Activated CD8-positive, alpha-beta memory T cell treated with anti-CD3 and anti-CD28 coated beads for 48 hours (primary cell): ENCODE data around the gene CILP2.

Experiments used
- DNase-seq, 3 experiments: peaks; one replicate each; pipeline ENCODE4 v3.0.0-alpha.2; 2020; ENCODE audit warnings: low read depth in 2 of 3, low spot score in 2 of 3

CILP2 gene

GRCh38 chr19:19543640-19544039 lies 5.6 kb downstream of the CILP2 start:
- no peak for DNase-seq

- DNase-seq = no peak
Observed at GRCh38 chr19:19544257-19544953, 6.3 kb downstream of the CILP2 start.

GRCh38 chr19:19544954-19545591 lies 7.0 kb downstream of the CILP2 start:
- no peak for DNase-seq

GRCh38 chr19:19545707-19546106 lies 7.6 kb downstream of the CILP2 start:
- no peak for DNase-seq

- no peak for DNase-seq
Observed at GRCh38 chr19:19546751-19547162, 8.7 kb downstream of the CILP2 start.

DNA sequence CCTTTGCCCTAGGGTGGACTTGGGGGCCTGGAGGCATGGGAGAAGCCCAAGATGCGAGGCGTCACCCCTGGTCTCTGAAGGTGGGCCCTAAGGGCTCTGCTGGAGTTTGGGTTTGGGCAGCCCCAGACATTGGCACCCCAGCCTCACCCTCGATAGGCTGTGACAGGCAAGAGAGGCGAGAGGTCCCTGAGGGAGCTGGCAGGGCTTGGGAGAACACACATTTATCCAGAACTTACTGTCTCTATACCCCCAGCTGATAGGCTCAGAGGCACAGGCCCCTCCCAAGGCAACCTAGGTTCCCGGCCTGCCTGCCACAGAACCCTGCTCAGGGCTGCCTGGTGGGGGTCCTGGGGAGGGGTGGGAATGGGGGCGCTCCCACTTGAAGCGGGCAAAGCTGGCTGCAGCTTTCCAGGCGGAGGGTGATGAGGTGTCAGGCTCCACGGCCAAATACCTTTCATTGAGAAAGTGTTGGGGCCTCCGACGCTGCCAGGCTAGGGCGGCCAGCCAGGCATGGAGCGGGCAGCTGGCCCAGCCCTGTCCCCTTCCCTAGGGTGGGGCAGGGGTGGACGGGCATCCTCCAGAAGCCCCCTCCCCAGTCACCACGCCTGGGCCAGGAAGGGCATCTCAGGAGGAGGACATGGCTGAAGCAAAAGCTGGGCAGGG lies 9.7 kb downstream of the CILP2 start:
- no peak for DNase-seq

DNA sequence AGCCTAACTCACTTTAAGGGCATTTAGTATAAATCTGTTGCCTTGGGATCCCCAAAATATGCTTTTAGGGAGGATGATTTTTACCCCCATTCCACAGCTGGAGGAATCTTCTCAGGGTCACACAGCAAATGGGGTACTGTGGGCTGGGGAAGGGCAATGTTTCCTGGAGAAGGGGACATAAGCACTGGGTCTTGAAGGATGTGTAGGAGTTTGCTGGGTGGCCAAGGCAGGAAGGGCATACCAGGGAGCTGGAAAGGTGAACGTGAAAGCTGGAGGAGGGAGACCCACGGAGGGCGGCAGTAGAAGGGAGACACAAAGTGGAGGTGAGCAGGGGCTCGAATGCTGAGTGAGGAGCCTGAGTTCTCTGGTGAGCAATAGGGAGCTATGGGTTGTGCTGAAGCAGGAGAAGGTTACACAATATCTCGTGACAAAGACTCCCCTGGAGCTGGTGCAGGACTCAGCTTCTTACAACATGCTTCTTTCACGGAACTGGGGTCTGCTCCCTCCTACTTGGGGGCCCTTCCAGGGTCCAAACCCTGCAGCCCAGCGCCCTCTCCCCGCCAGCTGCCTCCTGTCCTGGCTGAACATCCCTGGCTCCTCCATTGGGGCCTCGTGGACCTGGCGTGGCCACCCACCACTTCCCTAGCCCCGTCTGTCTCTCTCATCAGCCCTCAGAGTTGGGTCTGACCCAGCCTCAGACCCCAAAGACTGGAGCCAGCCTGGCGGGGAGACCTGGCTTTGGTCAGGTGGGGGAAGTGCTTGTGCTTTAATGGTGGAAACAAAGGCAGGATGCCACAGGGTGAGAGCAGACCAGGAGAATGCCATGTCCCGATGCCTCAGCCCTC lies 11.1 kb downstream of the CILP2 start:
- DNase-seq = no peak

DNA sequence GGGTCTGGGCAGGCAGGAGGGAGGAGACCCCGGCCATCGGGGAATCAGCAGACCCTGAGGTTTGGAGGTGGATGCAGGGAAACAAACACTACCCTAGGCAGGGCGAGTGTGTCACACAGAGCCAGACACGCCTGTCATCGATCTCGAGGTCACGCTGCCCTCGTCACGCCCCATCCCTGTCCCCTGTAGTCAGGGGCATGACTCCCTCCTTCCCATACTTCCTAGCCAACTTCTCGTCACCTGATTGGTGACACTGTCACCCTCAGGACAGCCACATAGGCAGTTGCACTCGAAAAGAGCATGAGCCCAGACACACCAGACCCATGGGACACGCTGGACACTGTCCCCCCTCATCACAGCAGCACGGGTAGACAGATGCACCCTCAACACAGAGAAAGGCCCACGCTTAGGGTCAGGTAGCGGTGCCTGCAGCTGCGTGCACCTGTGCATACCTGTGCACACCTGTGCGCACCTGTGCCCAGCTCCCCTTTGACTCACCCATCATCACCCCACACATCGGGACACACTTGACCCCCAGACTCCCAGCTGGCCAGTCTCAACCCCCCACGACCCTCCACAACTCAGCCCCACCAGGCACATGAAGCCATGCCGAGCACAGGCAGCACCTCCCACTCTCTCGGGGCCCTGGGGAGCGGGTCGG lies 11.9 kb downstream of the CILP2 start:
- DNase-seq = no peak

DNA sequence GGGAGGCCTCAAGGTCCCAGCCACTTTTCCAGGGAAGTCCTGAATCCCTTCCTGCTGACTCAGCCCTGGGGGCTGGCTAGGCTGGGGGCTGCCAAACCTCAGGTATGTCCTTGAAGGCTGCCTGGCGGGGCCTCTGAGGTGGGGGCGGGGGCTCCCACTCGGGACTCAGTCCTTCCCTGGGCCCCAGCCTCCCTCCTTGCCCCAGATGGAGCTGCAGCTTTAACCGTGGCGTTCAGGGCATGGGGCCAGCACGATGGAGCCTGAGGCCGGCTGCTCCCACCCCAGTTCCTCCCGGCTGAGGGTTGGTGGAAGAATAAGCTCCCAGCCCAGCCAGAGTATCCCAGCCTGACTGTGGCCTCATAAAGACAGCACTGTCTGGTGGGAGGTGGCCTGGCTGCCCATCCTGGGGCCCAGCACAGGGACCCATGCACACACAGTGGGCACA lies 12.4 kb downstream of the CILP2 start:
- no peak for DNase-seq

DNA sequence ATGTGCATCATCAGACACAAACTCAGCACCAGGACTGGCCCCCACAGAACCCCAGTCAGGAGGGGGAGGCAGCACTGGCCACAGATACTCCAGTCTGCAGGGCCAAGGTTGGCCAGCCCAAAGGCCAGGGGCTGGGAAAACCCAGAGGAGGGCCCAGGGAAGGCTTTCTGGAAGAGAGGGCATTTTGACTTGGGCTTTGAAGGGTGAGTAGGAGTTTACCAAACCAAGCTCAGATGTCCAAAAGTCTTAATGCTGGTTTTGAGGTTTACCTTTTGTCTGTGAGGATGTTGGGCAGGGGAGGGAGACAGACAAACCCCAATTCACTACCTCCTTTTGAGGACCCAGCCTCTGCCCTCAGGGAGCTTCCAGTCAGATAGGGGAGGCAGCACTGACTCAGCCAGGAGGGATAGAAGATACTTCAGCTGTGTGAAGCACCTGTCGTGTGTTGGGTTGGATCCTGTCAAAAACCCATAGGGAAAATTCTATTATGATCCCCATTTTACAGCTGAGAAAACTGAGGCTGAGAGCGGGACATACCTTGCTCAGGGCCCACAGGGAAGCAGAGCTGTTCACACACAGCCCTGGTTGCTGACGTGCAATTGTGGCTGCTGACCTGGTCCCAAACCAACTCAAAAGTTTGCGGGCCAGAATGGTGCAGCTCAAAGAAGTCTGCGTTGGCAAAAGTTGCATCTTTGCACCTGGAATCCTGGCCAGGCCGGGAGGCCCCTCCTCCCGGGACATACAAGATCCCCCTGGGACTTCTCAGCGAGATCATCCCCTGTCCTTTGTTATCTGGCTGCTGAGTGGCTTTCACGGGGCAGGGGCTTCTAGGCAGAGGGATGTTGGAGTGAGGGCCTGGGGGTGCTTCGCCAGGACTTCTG lies 13.1 kb downstream of the CILP2 start:
- DNase-seq = no peak

DNA sequence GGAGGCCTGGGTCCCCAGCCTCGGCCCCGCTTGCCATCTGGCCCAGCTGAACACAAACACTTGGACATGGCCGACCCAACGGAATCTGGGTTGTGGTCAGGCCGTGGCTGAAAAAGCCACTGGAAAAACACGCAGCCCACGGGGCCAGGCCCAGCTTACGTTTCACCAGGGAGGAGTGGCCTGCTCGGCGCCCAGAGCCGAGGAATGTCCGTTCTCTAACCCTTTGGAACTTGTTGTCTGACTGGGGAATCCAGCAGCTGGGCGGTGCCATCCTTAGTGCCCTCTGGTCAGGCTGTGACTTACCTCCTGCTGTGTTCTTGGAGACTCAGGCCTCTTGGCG lies 13.8 kb downstream of the CILP2 start:
- no peak for DNase-seq

DNA sequence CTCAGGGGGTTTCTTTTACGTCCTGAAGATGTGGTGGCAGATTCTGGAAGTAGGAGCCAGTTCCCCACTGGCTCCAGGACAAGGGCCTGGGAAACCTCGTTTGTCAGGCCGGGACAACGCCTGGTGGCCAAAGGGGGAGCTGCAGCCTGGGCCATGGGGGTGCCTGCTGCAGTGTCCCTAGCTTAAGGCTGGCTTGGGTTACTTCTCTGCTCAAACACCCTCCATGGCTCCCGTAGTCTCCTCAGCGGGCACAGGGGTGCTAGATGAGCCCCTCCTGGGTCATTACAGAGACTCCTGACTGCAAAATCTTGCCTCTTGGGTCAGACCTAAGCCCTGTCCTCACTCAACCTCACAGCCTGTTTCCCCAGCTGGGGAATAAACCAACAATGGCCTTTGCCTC lies 14.7 kb downstream of the CILP2 start:
- no peak for DNase-seq

- DNase-seq = no peak
Observed at GRCh38 chr19:19553670-19554069, 15.6 kb downstream of the CILP2 start.

- peak; percentile 39 to 69 (median 53) for DNase-seq
Observed at GRCh38 chr19:19554074-19555023, 16.3 kb downstream of the CILP2 start.

GRCh38 chr19:19558055-19558454 lies 20.0 kb downstream of the CILP2 start:
- DNase-seq = no peak

GRCh38 chr19:19558636-19559035 lies 20.6 kb downstream of the CILP2 start:
- DNase-seq = no peak

GRCh38 chr19:19559931-19560330 lies 21.9 kb downstream of the CILP2 start:
- no peak for DNase-seq

- no peak for DNase-seq
Observed at GRCh38 chr19:19561946-19562664, 24.0 kb downstream of the CILP2 start.
